Myocyte (in vitro differentiated cells): ENCODE data around the gene MCRS1. TPM values are rescaled to one million over a fixed set of nuclear protein-coding genes. Genes with fewer than 3 reads are reported as not detected.
A peak's percentile ranks its signal among the peaks of the same experiment; 100 is the strongest.
"Not testable (repeated sequence)": the region's sequence is repeated elsewhere in the genome, so short reads cannot be mapped to it uniquely, and the experiment has no call there.

Experiments used
- DNase-seq: peaks from one replicate; pipeline ENCODE4 v3.0.0-alpha.2; 2012; ENCODE audit warnings: low read depth
- total RNA-seq: library from RNA; depleted of rRNA; stranded (reverse); fragments of >200 nt; gene quantifications from 2 replicates; pipeline ENCODE4 v1.2.3, GENCODE V29; 2014

MCRS1 gene
- total RNA-seq, 1 donor from 2014 or later, result 98.1 TPM

DNA sequence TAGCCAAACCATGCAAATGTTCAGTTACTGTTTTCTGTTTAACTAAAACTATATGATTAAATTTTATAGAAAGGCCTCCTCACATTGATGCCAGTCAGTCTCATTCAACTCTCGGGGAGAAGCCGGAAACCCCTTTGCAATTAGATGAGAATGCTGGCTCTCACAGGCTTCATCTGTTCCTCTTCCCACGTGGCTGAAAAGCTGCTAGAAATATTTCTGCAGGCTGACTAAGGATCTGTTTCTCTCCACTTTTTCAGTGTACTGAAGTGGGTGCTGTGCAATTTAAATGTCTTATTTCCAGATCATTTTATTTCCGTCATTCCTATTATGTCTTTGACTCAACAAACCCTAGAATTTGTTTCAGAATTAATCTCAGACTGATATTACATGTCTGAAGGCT lies 46.6 kb downstream of the MCRS1 start:
- DNase-seq, result no peak

DNA sequence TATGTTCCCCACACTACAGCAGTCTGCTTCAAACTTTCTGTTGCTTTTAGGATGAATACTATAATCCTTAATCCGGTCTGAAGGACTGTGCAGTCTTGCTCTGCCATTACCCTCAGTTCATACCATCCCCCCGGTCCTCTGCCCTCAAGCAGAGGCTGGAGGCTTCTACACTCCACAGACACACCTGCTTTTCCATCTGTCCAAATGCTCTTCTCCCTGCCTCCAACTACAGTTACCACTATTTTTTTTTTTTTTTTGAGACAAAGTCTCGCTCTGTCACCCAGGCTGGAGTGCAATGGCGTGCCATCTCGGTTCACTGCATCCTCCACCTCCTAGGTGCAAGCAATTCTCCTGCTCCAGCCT lies 48.4 kb downstream of the MCRS1 start:
- no peak for DNase-seq

DNA sequence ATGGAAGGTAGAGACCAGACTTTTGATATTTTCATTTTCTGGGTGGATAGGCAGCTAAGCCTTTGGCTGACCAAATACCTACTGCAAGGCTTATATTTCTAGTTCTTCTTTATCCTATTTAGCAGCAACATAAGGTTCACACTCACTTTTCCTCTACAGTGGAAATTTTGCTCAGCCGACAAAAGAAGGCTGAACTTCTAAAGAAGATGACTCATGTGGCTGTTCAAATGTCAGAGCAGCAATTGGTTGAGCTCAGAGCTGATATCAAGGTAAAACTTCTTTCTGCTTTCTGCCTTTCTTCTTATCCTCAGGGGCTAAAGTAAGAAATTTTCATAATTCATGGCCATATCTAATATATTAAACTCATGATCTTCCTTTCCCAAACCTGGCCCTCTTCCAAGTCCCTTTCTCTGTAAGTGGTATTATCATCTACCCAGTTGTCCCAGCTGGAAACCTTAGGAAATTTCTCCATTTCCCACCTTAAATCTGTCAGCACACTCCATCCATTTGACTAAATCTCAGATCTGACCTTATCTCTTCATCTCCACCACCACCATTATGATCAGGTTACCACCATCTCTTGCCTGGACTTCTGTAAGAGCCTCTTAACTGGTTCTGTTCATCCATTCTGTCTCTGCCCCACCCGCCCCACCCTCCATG lies 48.9 kb downstream of the MCRS1 start:
- DNase-seq, result no peak

DNA sequence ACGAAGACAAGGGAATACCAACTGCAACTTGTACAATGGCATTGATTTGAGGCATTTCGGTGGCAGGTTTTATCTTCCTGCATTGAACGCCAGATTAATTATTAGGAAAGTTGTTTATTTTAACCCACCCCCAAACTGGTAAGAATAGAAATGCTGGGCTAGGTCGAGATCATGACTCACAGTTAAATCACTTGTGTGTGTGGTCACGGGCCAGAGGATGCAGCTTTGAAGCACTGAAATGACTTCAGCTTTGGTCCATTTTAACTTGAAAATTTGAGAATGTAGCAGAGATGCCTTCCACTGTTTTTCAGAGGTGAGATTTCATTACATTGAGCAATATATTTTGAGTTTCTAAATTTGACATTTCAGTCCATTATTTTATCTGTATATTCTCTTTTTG lies 52.7 kb downstream of the MCRS1 start:
- DNase-seq, result peak; percentile 68

DNA sequence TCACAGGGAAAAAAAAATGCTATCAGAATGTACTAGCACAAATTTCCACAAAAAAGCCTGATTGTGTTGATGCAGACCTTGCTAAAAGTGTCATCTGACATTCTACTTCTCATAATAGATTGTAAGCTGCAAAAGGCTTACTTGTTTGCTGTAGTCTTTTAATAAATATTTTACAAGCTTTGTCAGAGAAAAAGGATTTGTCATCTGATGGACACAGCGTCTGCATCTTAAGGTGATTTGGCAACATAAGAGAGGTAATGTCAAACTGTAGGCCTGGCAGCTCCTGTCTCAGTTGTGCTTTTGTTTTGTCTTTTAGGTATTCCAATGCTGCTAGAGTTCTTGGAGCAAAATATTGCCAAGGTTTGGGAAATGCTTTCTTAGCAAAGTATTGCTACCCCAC lies 55.4 kb downstream of the MCRS1 start:
- no peak for DNase-seq

DNA sequence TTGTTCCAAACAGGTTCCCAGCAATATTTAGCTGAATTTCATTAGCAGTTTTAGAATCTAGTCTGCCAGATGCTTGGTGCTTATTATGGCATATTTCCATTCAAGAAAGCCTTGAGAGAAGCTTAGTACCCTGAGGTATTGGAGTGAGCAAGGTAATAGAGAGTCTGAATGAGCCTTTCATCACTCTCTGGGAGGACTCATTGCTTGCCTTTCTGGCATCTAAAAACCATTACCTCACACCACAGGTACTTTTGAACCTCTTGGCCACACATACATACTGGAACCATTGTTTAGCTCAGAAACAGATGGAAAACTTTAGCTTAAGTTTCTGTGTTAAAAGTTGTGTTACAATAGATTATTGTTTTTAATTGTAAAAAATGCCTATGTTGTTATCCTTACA lies 56.5 kb downstream of the MCRS1 start:
- DNase-seq, result no peak

DNA sequence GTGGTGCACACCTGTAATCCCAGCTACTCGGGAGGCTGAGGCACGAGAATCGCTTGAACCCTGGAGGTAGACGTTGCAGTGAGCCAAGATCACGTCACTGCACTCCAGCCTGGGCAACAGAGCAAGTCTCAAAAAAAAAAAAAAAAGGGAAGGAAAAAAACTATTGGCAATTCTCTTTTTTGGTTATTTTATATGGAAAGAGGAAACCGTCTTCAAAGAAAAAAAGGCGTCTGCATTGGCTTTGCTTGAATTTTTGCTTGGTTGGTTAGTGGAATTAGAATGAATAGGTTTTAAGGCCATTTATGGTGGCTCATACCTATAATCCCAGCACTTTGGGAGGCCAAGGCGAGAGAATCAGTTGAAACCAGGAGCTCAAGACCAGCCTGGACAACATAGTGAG lies 58.3 kb downstream of the MCRS1 start:
- DNase-seq, result not testable (repeated sequence)

Other genes with a start within 250 kb of the MCRS1 start
- gene TROAP, start 244.9 kb downstream of the MCRS1 start, total RNA-seq, result 1.1 TPM in 1 of 2 replicates, not detected in the other
- 37.7 and 119 TPM in 2 replicates for gene C1QL4, start 231.0 kb downstream of the MCRS1 start, total RNA-seq
- 0.62 and 1.0 TPM in 2 replicates for gene DNAJC22, start 221.3 kb downstream of the MCRS1 start, total RNA-seq
- gene SPATS2, start 200.7 kb downstream of the MCRS1 start, total RNA-seq, result 41.9 and 43.0 TPM in 2 replicates
- 8.9 and 11.9 TPM in 2 replicates for gene KCNH3, start 29.1 kb downstream of the MCRS1 start, total RNA-seq
- gene FAM186B, start 37.5 kb upstream of the MCRS1 start, total RNA-seq, result 0.10 and 0.27 TPM in 2 replicates
- 12.4 and 14.7 TPM in 2 replicates for gene PRPF40B, start 55.4 kb upstream of the MCRS1 start, total RNA-seq
- 16.7 and 18.8 TPM in 2 replicates for gene FMNL3, start 139.3 kb upstream of the MCRS1 start, total RNA-seq
- 315 and 361 TPM in 2 replicates for gene TMBIM6, start 173.4 kb upstream of the MCRS1 start, total RNA-seq